ENCODE measurements around the gene ITGA7.

The ITGA7 gene

GRCh38 chr12:55658212-55658611, 49.5 kb downstream of the ITGA7 start:
- no peak overlapping the region for H3K56ac ChIP-seq (ENCODE audit: low read length)
- no peak overlapping the region for H3K18ac ChIP-seq (ENCODE audit: low read length)
- no peak overlapping the region for H2AK5ac ChIP-seq (ENCODE audit: low read length)
- H3K27ac ChIP-seq (ENCODE audit: low read depth, low read length): no peak overlapping the region
- H3K27me3 ChIP-seq (ENCODE audit: insufficient read depth, low read length, poor library complexity): no peaks in the 10 kb centered on the region
- H3K23ac ChIP-seq (ENCODE audit: low read length): no peak overlapping the region
- no peaks in the 10 kb centered on the region for H3K36me3 ChIP-seq (ENCODE audit: control insufficient read depth, insufficient read depth, low read length)
- H4K5ac ChIP-seq (ENCODE audit: low read length): no peak overlapping the region
- H3K4me2 ChIP-seq (ENCODE audit: low read length): no peak overlapping the region
- no peaks in the 10 kb centered on the region for H3K79me1 ChIP-seq (ENCODE audit: low read length)
- no peak overlapping the region for H2BK120ac ChIP-seq (ENCODE audit: low read depth, low read length)
- H2BK5ac ChIP-seq (ENCODE audit: low read length): no peak overlapping the region
- no peaks in the 10 kb centered on the region for H3K4me1 ChIP-seq (ENCODE audit: control insufficient read depth, low read depth, low read length)
- no peak overlapping the region for H4K8ac ChIP-seq (ENCODE audit: low read depth, low read length)
- H3K4ac ChIP-seq (ENCODE audit: low read depth, low read length): no peak overlapping the region
- H2BK15ac ChIP-seq (replicated peaks; ENCODE audit: low read depth): no peak overlapping the region
- no CpG with 5 or more reads among the region's 6 CpGs for WGBS (ENCODE audit: extremely low coverage, insufficient coverage, low lambda C conversion rate)
- H3K9ac ChIP-seq (ENCODE audit: low read length): no peak overlapping the region
- no peak overlapping the region for H3K4me3 ChIP-seq (ENCODE audit: low read length)
- DNase-seq: no peak
- no peaks in the 10 kb centered on the region for H3K79me2 ChIP-seq (ENCODE audit: control insufficient read depth, insufficient read depth, low read length)

GRCh38 chr12:55657212-55657611, 50.5 kb downstream of the ITGA7 start:
- no peak overlapping the region for H3K18ac ChIP-seq (ENCODE audit: low read length)
- H3K4ac ChIP-seq (ENCODE audit: low read depth, low read length): no peak overlapping the region
- H3K79me2 ChIP-seq (ENCODE audit: control insufficient read depth, insufficient read depth, low read length): no peaks in the 10 kb centered on the region
- H3K4me2 ChIP-seq (ENCODE audit: low read length): no peak overlapping the region
- no peak for DNase-seq
- H4K5ac ChIP-seq (ENCODE audit: low read length): no peak overlapping the region
- H3K79me1 ChIP-seq (ENCODE audit: low read length): no peaks in the 10 kb centered on the region
- no peak overlapping the region for H2BK5ac ChIP-seq (ENCODE audit: low read length)
- H3K4me3 ChIP-seq (ENCODE audit: low read length): no peak overlapping the region
- H2BK120ac ChIP-seq (ENCODE audit: low read depth, low read length): no peak overlapping the region
- no peak overlapping the region for H3K56ac ChIP-seq (ENCODE audit: low read length)
- no CpG with 5 or more reads among the region's 4 CpGs for WGBS (ENCODE audit: extremely low coverage, insufficient coverage, low lambda C conversion rate)
- H3K27ac ChIP-seq (ENCODE audit: low read depth, low read length): no peak overlapping the region
- no peak overlapping the region for H2BK15ac ChIP-seq (replicated peaks; ENCODE audit: low read depth)
- no peak overlapping the region for H3K23ac ChIP-seq (ENCODE audit: low read length)
- no peak overlapping the region for H3K9ac ChIP-seq (ENCODE audit: low read length)
- H4K8ac ChIP-seq (ENCODE audit: low read depth, low read length): no peak overlapping the region
- H2AK5ac ChIP-seq (ENCODE audit: low read length): no peak overlapping the region
- no peaks in the 10 kb centered on the region for H3K4me1 ChIP-seq (ENCODE audit: control insufficient read depth, low read depth, low read length)
- no peaks in the 10 kb centered on the region for H3K27me3 ChIP-seq (ENCODE audit: insufficient read depth, low read length, poor library complexity)
- H3K36me3 ChIP-seq (ENCODE audit: control insufficient read depth, insufficient read depth, low read length): no peaks in the 10 kb centered on the region

- Histone ChIP-seq H2BK5ac (ENCODE audit: low read length) (no peak overlapping the region), H3K23ac (ENCODE audit: low read length) (no peak overlapping the region), H3K4me3 (ENCODE audit: low read length) (no peak overlapping the region), H3K79me1 (ENCODE audit: low read length) (no peaks in the 10 kb centered on the region), H3K79me2 (ENCODE audit: control insufficient read depth, insufficient read depth, low read length) (no peaks in the 10 kb centered on the region), H3K4ac (ENCODE audit: low read depth, low read length) (no peak overlapping the region), H4K5ac (ENCODE audit: low read length) (no peak overlapping the region), H3K9ac (ENCODE audit: low read length) (no peak overlapping the region), H3K27me3 (ENCODE audit: insufficient read depth, low read length, poor library complexity) (no peaks in the 10 kb centered on the region), H3K56ac (ENCODE audit: low read length) (no peak overlapping the region), H4K8ac (ENCODE audit: low read depth, low read length) (no peak overlapping the region), H3K36me3 (ENCODE audit: control insufficient read depth, insufficient read depth, low read length) (no peaks in the 10 kb centered on the region), H3K27ac (ENCODE audit: low read depth, low read length) (no peak overlapping the region), H3K4me1 (ENCODE audit: control insufficient read depth, low read depth, low read length) (no peaks in the 10 kb centered on the region), H3K4me2 (ENCODE audit: low read length) (no peak overlapping the region), H2AK5ac (ENCODE audit: low read length) (no peak overlapping the region), H3K18ac (ENCODE audit: low read length) (no peak overlapping the region), H2BK15ac (replicated peaks; ENCODE audit: low read depth) (no peak overlapping the region), H2BK120ac (ENCODE audit: low read depth, low read length) (no peak overlapping the region)
- DNase-seq: no peak
- no CpG with 5 or more reads among the region's 17 CpGs for WGBS (ENCODE audit: extremely low coverage, insufficient coverage, low lambda C conversion rate)
Measured at GRCh38 chr12:55654511-55655214, 53.0 kb downstream of the ITGA7 start.

- no peak for DNase-seq
- Histone ChIP-seq H2AK5ac (ENCODE audit: low read length) (no peak overlapping the region), H4K5ac (ENCODE audit: low read length) (no peak overlapping the region), H4K8ac (ENCODE audit: low read depth, low read length) (no peak overlapping the region), H3K27ac (ENCODE audit: low read depth, low read length) (no peak overlapping the region), H3K4me3 (ENCODE audit: low read length) (no peak overlapping the region), H3K4ac (ENCODE audit: low read depth, low read length) (no peak overlapping the region), H3K9ac (ENCODE audit: low read length) (no peak overlapping the region), H3K36me3 (ENCODE audit: control insufficient read depth, insufficient read depth, low read length) (no peaks in the 10 kb centered on the region), H3K18ac (ENCODE audit: low read length) (no peak overlapping the region), H3K79me2 (ENCODE audit: control insufficient read depth, insufficient read depth, low read length) (no peaks in the 10 kb centered on the region), H2BK120ac (ENCODE audit: low read depth, low read length) (no peak overlapping the region), H3K27me3 (ENCODE audit: insufficient read depth, low read length, poor library complexity) (no peaks in the 10 kb centered on the region), H3K23ac (ENCODE audit: low read length) (no peak overlapping the region), H2BK5ac (ENCODE audit: low read length) (no peak overlapping the region), H2BK15ac (replicated peaks; ENCODE audit: low read depth) (no peak overlapping the region), H3K4me1 (ENCODE audit: control insufficient read depth, low read depth, low read length) (no peaks in the 10 kb centered on the region), H3K4me2 (ENCODE audit: low read length) (no peak overlapping the region), H3K56ac (ENCODE audit: low read length) (no peak overlapping the region), H3K79me1 (ENCODE audit: low read length) (no peaks in the 10 kb centered on the region)
- WGBS (ENCODE audit: extremely low coverage, insufficient coverage, low lambda C conversion rate): no CpG with 5 or more reads among the region's 3 CpGs
Measured at GRCh38 chr12:55653031-55653430, 54.7 kb downstream of the ITGA7 start.

- Histone ChIP-seq H4K5ac (ENCODE audit: low read length) (no peak overlapping the region), H3K27ac (ENCODE audit: low read depth, low read length) (no peak overlapping the region), H2BK120ac (ENCODE audit: low read depth, low read length) (no peak overlapping the region), H3K4me2 (ENCODE audit: low read length) (no peak overlapping the region), H3K56ac (ENCODE audit: low read length) (no peak overlapping the region), H3K27me3 (ENCODE audit: insufficient read depth, low read length, poor library complexity) (no peaks in the 10 kb centered on the region), H3K79me1 (ENCODE audit: low read length) (no peaks in the 10 kb centered on the region), H3K4ac (ENCODE audit: low read depth, low read length) (no peak overlapping the region), H2BK15ac (replicated peaks; ENCODE audit: low read depth) (no peak overlapping the region), H3K9ac (ENCODE audit: low read length) (no peak overlapping the region), H3K4me3 (ENCODE audit: low read length) (no peak overlapping the region), H2BK5ac (ENCODE audit: low read length) (no peak overlapping the region), H3K18ac (ENCODE audit: low read length) (no peak overlapping the region), H4K8ac (ENCODE audit: low read depth, low read length) (no peak overlapping the region), H3K23ac (ENCODE audit: low read length) (no peak overlapping the region), H3K79me2 (ENCODE audit: control insufficient read depth, insufficient read depth, low read length) (no peaks in the 10 kb centered on the region), H3K36me3 (ENCODE audit: control insufficient read depth, insufficient read depth, low read length) (no peaks in the 10 kb centered on the region), H3K4me1 (ENCODE audit: control insufficient read depth, low read depth, low read length) (no peaks in the 10 kb centered on the region), H2AK5ac (ENCODE audit: low read length) (no peak overlapping the region)
- WGBS (ENCODE audit: extremely low coverage, insufficient coverage, low lambda C conversion rate): no CpG with 5 or more reads among the region's 3 CpGs
- no peak for DNase-seq
Measured at GRCh38 chr12:55652352-55652751, 55.4 kb downstream of the ITGA7 start.

- Histone ChIP-seq H3K4me2 (ENCODE audit: low read length) (no peak overlapping the region), H2BK120ac (ENCODE audit: low read depth, low read length) (no peak overlapping the region)
- WGBS (ENCODE audit: extremely low coverage, insufficient coverage, low lambda C conversion rate): no CpG with 5 or more reads among the region's 5 CpGs
Measured at GRCh38 chr12:55651299-55651683, 56.4 kb downstream of the ITGA7 start.

More at GRCh38 chr12:55651299-55651683, 56.4 kb downstream of the ITGA7 start:
- DNase-seq: no peak
- H3K56ac ChIP-seq (ENCODE audit: low read length): no peak overlapping the region
- no peak overlapping the region for H3K9ac ChIP-seq (ENCODE audit: low read length)
- no peak overlapping the region for H4K8ac ChIP-seq (ENCODE audit: low read depth, low read length)
- H3K79me2 ChIP-seq (ENCODE audit: control insufficient read depth, insufficient read depth, low read length): no peaks in the 10 kb centered on the region
- no peak overlapping the region for H2AK5ac ChIP-seq (ENCODE audit: low read length)
- H3K27ac ChIP-seq (ENCODE audit: low read depth, low read length): no peak overlapping the region
- no peak overlapping the region for H3K23ac ChIP-seq (ENCODE audit: low read length)
- H3K4me1 ChIP-seq (ENCODE audit: control insufficient read depth, low read depth, low read length): no peaks in the 10 kb centered on the region
- no peak overlapping the region for H2BK5ac ChIP-seq (ENCODE audit: low read length)
- no peak overlapping the region for H2BK15ac ChIP-seq (replicated peaks; ENCODE audit: low read depth)
- H3K36me3 ChIP-seq (ENCODE audit: control insufficient read depth, insufficient read depth, low read length): no peaks in the 10 kb centered on the region
- H3K79me1 ChIP-seq (ENCODE audit: low read length): no peaks in the 10 kb centered on the region
- H3K27me3 ChIP-seq (ENCODE audit: insufficient read depth, low read length, poor library complexity): no peaks in the 10 kb centered on the region
- no peak overlapping the region for H4K5ac ChIP-seq (ENCODE audit: low read length)
- H3K4me3 ChIP-seq (ENCODE audit: low read length): no peak overlapping the region
- no peak overlapping the region for H3K18ac ChIP-seq (ENCODE audit: low read length)
- no peak overlapping the region for H3K4ac ChIP-seq (ENCODE audit: low read depth, low read length)

Measured in mesendoderm (in vitro differentiated cells).